NAMALWA (cell line): ENCODE results near the gene SCTR.

Experiments used
- DNase-seq: peaks from one replicate; pipeline ENCODE4 v3.0.0-alpha.2; 2015; ENCODE audit warnings: low spot score

The SCTR gene

GRCh38 chr2:119429225-119429981 is 94.9 kb downstream of the SCTR start:
- DNase-seq, result no peak

- DNase-seq, result no peak
These were observed 95.6 kb downstream of the SCTR start for GRCh38 chr2:119428488-119429224.

DNA sequence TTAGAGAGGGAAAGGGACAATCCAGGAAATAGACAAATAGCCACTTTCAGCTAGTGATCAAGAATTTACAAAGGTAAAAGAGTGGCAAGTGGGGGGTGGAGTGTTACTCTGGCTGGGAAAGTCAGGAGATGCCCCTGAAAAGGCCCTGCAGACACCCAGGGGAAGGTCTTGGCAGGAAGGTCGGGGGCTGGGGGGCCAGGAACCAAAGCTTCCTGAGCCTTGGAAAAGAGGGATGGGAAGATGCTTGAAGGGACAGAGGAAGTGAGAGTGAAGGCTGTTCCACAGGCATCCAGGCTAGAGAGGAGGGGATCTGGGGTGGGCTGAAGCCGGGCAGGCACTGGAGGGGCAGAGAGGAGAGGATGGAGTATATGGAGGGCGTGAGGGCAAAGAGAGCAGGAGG is 96.5 kb downstream of the SCTR start:
- no peak for DNase-seq

GRCh38 chr2:119426801-119427395 is 97.4 kb downstream of the SCTR start:
- no peak for DNase-seq

DNA sequence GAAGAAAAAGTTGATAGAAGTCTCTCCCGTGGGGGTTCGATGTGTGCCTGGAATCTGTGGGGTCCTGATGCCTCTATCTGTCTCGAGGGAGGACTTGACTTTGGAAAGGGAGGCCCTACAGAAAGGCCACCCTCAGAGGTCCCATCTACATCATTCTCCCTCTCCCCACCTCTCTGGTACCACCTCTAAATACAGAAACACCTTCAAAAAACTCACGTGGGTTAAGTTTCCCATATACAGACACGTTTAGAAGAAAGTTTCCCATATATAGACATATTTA is 97.9 kb downstream of the SCTR start:
- no peak for DNase-seq

- no peak for DNase-seq
These were observed 98.5 kb downstream of the SCTR start for GRCh38 chr2:119425620-119426395.

- no peak for DNase-seq
These were observed 99.2 kb downstream of the SCTR start for GRCh38 chr2:119425119-119425405.

DNA sequence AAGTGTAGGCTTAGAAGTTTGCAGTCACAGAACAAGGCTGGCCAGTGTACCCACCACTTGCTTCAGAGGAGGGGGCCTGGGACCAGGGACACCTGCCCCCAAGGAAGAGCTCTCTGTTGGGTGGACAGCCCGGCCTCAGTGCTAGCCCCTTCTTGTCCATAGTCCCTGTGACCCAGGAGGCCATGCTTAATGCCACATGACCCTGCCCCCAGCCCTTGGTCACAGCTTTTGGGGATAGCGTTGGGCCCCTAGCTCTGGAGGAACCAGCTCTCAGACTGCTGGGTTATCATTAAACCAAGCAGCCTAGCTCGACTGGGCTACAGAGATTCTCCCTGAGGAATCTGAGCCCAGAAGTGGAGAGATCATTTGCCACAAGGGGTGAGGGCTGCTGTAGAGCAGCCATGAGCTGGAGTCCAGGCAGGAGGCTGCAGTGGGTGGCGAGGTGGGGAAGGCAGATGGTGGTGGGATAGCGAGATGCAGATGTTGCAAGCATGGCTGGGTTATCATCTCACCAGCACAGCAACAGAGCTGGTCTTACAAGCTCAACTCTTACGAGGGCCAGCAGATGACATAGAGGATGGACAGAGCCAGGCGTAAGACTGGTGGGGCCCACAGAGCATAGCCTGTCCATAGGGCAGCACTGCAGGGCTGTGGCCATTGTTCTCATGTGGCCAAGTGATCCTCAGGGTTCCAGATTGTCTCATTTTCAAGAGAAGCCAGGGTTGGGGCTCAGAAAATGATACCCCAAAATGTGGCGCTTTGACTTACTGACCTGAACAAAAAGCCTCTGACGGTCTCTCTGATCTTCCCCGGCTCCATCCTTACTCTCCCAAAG is 99.8 kb downstream of the SCTR start:
- no peak for DNase-seq

GRCh38 chr2:119423811-119424210 is 100.5 kb downstream of the SCTR start:
- DNase-seq, result no peak

DNA sequence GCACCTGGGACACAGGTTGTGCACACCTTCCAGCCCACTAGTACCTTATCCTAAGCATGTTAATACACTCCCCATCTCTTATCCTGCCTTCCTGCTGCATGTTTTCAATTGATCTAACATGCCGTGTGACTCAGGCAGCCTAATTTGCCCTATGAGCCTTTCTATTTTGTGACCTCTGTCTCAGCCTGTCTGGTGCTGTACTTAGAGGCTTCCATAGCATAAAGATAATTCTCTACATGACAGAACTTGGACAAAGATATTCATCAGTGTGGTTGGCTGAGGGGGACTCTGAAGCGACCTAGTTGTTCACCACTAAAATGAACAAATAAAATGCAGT is 101.2 kb downstream of the SCTR start:
- no peak for DNase-seq

GRCh38 chr2:119422360-119423107 is 101.7 kb downstream of the SCTR start:
- DNase-seq, result no peak

- no peak for DNase-seq
These were observed 102.5 kb downstream of the SCTR start for GRCh38 chr2:119421741-119422140.

- no peak for DNase-seq
These were observed 103.0 kb downstream of the SCTR start for GRCh38 chr2:119421304-119421703.

GRCh38 chr2:119419803-119420508 is 104.3 kb downstream of the SCTR start:
- DNase-seq, result no peak

- DNase-seq, result no peak
These were observed 105.2 kb downstream of the SCTR start for GRCh38 chr2:119419065-119419464.

DNA sequence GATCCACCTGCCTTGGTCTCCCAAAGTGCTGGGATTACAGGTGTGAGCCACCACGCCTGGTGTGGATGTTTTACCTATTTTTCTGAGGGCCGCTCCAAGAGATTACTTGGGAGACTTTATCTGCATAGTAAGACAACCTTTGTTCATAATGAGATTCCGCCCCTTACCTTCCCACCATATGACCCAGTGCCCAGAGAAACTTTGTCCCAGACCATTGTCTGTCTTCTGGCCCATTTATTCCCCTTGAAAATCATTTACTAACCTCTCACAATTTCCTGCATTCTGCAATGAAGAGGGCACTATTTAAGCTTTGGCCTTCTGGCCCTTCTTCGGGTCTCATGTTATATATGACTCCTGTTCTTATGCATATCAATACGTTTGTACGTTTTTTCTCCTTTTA is 106.4 kb downstream of the SCTR start:
- DNase-seq, result no peak

- no peak for DNase-seq
These were observed 107.9 kb downstream of the SCTR start for GRCh38 chr2:119416299-119416923.

GRCh38 chr2:119415630-119416029 is 108.7 kb downstream of the SCTR start:
- no peak for DNase-seq

DNA sequence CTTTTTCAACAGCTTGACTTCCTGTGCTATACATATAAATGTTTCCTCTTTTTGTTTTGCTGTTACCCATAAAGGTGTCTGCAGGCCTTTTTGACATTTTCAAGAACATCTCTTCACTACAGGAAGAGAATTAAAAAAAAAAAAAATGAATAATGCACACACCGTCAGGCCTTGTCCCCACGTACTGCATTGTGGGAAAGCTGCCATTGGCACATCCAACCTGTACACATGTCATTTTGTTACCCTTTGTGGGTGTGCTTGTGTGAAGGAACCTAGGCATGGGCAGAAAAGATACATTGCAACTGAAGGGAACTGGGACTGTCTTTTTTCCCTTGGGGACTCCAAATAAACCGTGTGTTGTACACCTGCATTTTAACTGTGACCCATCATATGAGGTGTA is 109.4 kb downstream of the SCTR start:
- DNase-seq, result no peak

DNA sequence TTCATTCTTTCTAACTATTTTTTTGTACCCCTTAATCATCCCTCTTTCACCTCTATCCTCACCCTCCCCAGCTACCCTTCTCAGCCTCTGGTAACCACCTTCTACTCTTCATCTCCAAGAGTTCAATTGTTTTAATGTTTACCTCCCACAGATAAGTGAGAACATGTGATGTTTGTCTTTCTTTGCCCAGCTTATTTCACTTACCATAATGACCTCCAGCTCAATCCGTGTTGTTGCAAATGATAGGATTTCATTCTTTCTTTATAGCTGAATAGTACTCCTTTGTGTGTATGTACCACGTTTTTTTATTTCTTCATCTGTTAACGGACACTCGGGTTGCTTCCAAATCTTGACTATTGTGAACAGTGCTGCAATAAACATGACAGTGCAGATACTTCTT is 114.8 kb downstream of the SCTR start:
- DNase-seq, result no peak
